Testis (tissue), 3 donors: ENCODE measurements around the gene EML4. TPM values are rescaled to one million over a fixed set of nuclear protein-coding genes. Genes with fewer than 3 reads are reported as not detected.

Experiments
- DNase-seq: peaks from one replicate; pipeline ENCODE4 v3.0.0-alpha.2; 2019
- H3K27ac ChIP-seq, 2 donors: fragments of 200-600 bp; sonication (generic); one replicate each; pipeline ENCODE4 v1.5.1; 2019
- H3K27me3 ChIP-seq: fragments of 200-600 bp; sonication (generic); one replicate; pipeline ENCODE4 v1.5.1; 2019
- H3K36me3 ChIP-seq: fragments of 200-600 bp; sonication (generic); one replicate; pipeline ENCODE4 v1.5.1; 2017; ENCODE audit warnings: low read depth; ENCODE audit errors: missing control alignments
- H3K4me1 ChIP-seq: fragments of 200-600 bp; sonication (generic); one replicate; pipeline ENCODE4 v1.5.1; 2019
- H3K4me3 ChIP-seq, 2 donors: fragments of 200-600 bp; sonication (generic); one replicate each; pipeline ENCODE4 v1.5.1; 2017 to 2019
- H3K9me3 ChIP-seq: fragments of 200-600 bp; sonication (generic); one replicate; pipeline ENCODE4 v1.5.1; 2017
- POLR2A ChIP-seq: fragments of 450-650 bp; IDR thresholded peaks from one replicate; pipeline ENCODE4 v1.6.1; 2017; ENCODE audit warnings: antibody characterized with exemption, mild to moderate bottlenecking, moderate library complexity
- WGBS, 2 donors: methylation state at CpG; one replicate each; pipeline ENCODE4 v1.1.5; 2018; 5-methylcytosine and 5-hydroxymethylcytosine counted together
- intact Hi-C: fragments of 100-400 bp; cut with DNase I; formaldehyde crosslinking; loops from one replicate; pipeline ENCODE4 v1.15.1; 2023; ENCODE audit warnings: low total_unique reads
- polyA plus RNA-seq: library from polyadenylated mRNA; stranded (reverse); fragments of 350-450 nt; fragmentation: Illumina TruSeq; extraction: RNeasy Lipid Tissue Mini Kit (QIAGEN cat#74804); gene quantifications from one replicate; pipeline ENCODE4 v1.2.3, GENCODE V29; 2014; ENCODE audit warnings: low read depth, low replicate concordance; ENCODE audit not compliant: insufficient read depth
- total RNA-seq, 2 donors: library from RNA; depleted of rRNA; stranded (reverse); fragments of >200 nt; gene quantifications; one replicate each; pipeline ENCODE4 v1.2.3, GENCODE V29; 2016
- TF ChIP-seq, protein P1 (sequence below), 3 experiments: fragments of 450-650 bp in 2 of 3; fragments of 200-600 bp in 1 of 3; sonication (generic) in 1 of 3; IDR thresholded peaks; one replicate each; pipeline ENCODE4 v1.5.1; 2016 to 2019; ENCODE audit warnings: antibody characterized with exemption in 3 of 3, mild to moderate bottlenecking in 2 of 3, moderate library complexity in 1 of 3

The EML4 gene
- total and polyA plus RNA-seq, 3 donors from 2014 or later: 49.0 to 71.0 (median 67.1) TPM

DNA sequence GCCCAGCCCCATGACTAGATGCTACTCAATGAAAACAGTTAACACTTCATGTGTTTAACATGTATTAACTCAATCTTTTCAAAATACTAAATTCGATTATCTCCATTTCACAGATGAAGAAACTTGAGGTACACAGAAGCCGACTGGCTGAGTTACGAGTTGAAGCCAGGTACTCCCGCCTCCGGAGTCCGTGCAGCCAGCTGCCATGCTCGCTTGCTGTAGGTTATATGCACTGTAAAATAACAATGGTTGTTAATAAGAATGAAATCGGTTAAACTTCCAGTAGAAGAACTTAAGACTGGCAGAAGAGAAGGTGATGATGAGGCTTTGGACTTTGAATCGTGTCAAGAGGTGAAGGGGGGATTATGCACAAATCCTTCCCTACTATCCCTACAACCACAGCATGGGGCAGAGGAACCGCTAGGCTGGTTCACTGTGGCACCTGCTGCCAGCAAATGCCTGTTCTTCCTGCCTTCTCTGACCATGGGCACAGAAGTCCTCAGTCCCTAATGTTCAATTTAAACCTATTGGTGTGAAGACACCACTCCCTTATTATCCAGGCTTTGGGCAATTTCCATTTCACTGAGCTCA lies 166.5 kb downstream of the EML4 start:
- no peak for DNase-seq
- Histone ChIP-seq H3K4me3 (no peak overlapping the region), H3K27ac (no peak overlapping the region), H3K27me3 (no peaks in the 10 kb centered on the region), H3K9me3 (no peaks in the 10 kb centered on the region), H3K4me1 (peaks cover 3% of the 10 kb centered on the region), H3K36me3 (no peaks in the 10 kb centered on the region)
- intact Hi-C loops: no loop called here
- 90 to 93% methylated on average over 10 of the region's 10 CpGs for WGBS, 2 donors
- no peak for TF ChIP-seq POLR2A
- TF ChIP-seq, protein P1, sequence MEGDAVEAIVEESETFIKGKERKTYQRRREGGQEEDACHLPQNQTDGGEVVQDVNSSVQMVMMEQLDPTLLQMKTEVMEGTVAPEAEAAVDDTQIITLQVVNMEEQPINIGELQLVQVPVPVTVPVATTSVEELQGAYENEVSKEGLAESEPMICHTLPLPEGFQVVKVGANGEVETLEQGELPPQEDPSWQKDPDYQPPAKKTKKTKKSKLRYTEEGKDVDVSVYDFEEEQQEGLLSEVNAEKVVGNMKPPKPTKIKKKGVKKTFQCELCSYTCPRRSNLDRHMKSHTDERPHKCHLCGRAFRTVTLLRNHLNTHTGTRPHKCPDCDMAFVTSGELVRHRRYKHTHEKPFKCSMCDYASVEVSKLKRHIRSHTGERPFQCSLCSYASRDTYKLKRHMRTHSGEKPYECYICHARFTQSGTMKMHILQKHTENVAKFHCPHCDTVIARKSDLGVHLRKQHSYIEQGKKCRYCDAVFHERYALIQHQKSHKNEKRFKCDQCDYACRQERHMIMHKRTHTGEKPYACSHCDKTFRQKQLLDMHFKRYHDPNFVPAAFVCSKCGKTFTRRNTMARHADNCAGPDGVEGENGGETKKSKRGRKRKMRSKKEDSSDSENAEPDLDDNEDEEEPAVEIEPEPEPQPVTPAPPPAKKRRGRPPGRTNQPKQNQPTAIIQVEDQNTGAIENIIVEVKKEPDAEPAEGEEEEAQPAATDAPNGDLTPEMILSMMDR (IDR thresholded peaks at IDR 0.05): no peak

GRCh38 chr2:42336361-42336965 lies 167.3 kb downstream of the EML4 start:
- Histone ChIP-seq H3K4me1 (peaks cover 5% of the 10 kb centered on the region), H3K4me3 (no peak overlapping the region), H3K27ac (no peak overlapping the region), H3K36me3 (no peaks in the 10 kb centered on the region), H3K9me3 (no peaks in the 10 kb centered on the region), H3K27me3 (no peaks in the 10 kb centered on the region)
- 90 to 92% methylated on average over 9 of the region's 9 CpGs for WGBS, 2 donors
- DNase-seq: no peak
- TF ChIP-seq POLR2A: no peak
- TF ChIP-seq, protein P1 (IDR thresholded peaks at IDR 0.05): no peak
- intact Hi-C loops: no loop called here

- Histone ChIP-seq H3K4me1 (peaks cover 14% of the 10 kb centered on the region), H3K4me3 (no peak overlapping the region), H3K36me3 (no peaks in the 10 kb centered on the region), H3K9me3 (no peaks in the 10 kb centered on the region), H3K27me3 (no peaks in the 10 kb centered on the region), H3K27ac (no peak overlapping the region)
- no peak for TF ChIP-seq POLR2A
- TF ChIP-seq, protein P1 (IDR thresholded peaks at IDR 0.05): no peak
- intact Hi-C loops: no loop called here
- 73 to 87% methylated on average over 5 of the region's 5 CpGs for WGBS, 2 donors
- no peak for DNase-seq
Observed at GRCh38 chr2:42337356-42337820, 168.2 kb downstream of the EML4 start.

GRCh38 chr2:42337846-42338566 lies 168.9 kb downstream of the EML4 start:
- peaks cover 18% of the 10 kb centered on the region for H3K4me1 ChIP-seq
- DNase-seq: no peak
- intact Hi-C loops: no loop called here
- no peaks in the 10 kb centered on the region for H3K36me3 ChIP-seq
- no peak overlapping the region for H3K4me3 ChIP-seq
- TF ChIP-seq POLR2A: no peak
- TF ChIP-seq, protein P1 (IDR thresholded peaks at IDR 0.05): no peak
- H3K9me3 ChIP-seq: no peaks in the 10 kb centered on the region
- H3K27me3 ChIP-seq: no peaks in the 10 kb centered on the region
- no peak overlapping the region for H3K27ac ChIP-seq
- 78 to 93% methylated on average over 24 to 28 of the region's 28 CpGs for WGBS, 2 donors
